ENCODE results near the gene EVC. TPM values are rescaled to one million over a fixed set of nuclear protein-coding genes. Genes with fewer than 3 reads are reported as not detected.

The EVC gene
- polyA plus RNA-seq, 12 donors: 13.6 to 33.9 (median 17.1) TPM; not detected in 1

GRCh38 chr4:5755161-5755560, 44.2 kb downstream of the EVC start:
- DNase-seq: no peak

GRCh38 chr4:5755679-5756078, 44.7 kb downstream of the EVC start:
- DNase-seq: no peak

- no peak for DNase-seq
These were observed 45.3 kb downstream of the EVC start for GRCh38 chr4:5756271-5756670.

- DNase-seq: no peak
These were observed 46.1 kb downstream of the EVC start for GRCh38 chr4:5757091-5757490.

- DNase-seq: no peak
These were observed 46.5 kb downstream of the EVC start for GRCh38 chr4:5757536-5757935.

- no peak for DNase-seq
These were observed 47.0 kb downstream of the EVC start for GRCh38 chr4:5757954-5758353.

- DNase-seq: no peak
These were observed 47.7 kb downstream of the EVC start for GRCh38 chr4:5758741-5759140.

GRCh38 chr4:5759236-5760075, 48.5 kb downstream of the EVC start:
- DNase-seq: no peak

GRCh38 chr4:5760246-5760645, 49.2 kb downstream of the EVC start:
- no peak for DNase-seq

GRCh38 chr4:5760936-5761480, 50.0 kb downstream of the EVC start:
- DNase-seq: no peak

- DNase-seq: no peak
These were observed 59.0 kb downstream of the EVC start for GRCh38 chr4:5770051-5770450.

- DNase-seq: no peak
These were observed 61.7 kb downstream of the EVC start for GRCh38 chr4:5772528-5773270.

- DNase-seq: no peak
These were observed 62.2 kb downstream of the EVC start for GRCh38 chr4:5773271-5773555.

GRCh38 chr4:5774416-5775036, 63.5 kb downstream of the EVC start:
- no peak for DNase-seq

- DNase-seq: no peak
These were observed 65.5 kb downstream of the EVC start for GRCh38 chr4:5776510-5776909.

- no peak for DNase-seq
These were observed 70.0 kb downstream of the EVC start for GRCh38 chr4:5780831-5781480.

GRCh38 chr4:5781691-5782090, 70.7 kb downstream of the EVC start:
- DNase-seq: no peak

- DNase-seq: no peak
These were observed 72.0 kb downstream of the EVC start for GRCh38 chr4:5782829-5783476.

GRCh38 chr4:5783486-5783885, 72.5 kb downstream of the EVC start:
- DNase-seq: no peak

GRCh38 chr4:5784021-5784420, 73.0 kb downstream of the EVC start:
- DNase-seq: no peak

- no peak for DNase-seq
These were observed 74.1 kb downstream of the EVC start for GRCh38 chr4:5784960-5785611.

Data from muscle of arm (tissue), 12 donors.